ENCODE results near the gene HMGCS2. TPM values are rescaled to one million over a fixed set of nuclear protein-coding genes. Genes with fewer than 3 reads are reported as not detected.
A peak's percentile ranks its signal among the peaks of the same experiment; 100 is the strongest.
"Not testable (repeated sequence)": the region's sequence is repeated elsewhere in the genome, so short reads cannot be mapped to it uniquely, and the experiment has no call there.

Gene HMGCS2
- total RNA-seq, 1 donor from 2014 or later = 22.1 TPM

GRCh38 chr1:119731741-119732430 lies 36.8 kb downstream of the HMGCS2 start:
- DNase-seq (ENCODE audit: low spot score) = no peak

GRCh38 chr1:119731060-119731459 lies 37.6 kb downstream of the HMGCS2 start:
- DNase-seq (ENCODE audit: low spot score) = no peak

DNA sequence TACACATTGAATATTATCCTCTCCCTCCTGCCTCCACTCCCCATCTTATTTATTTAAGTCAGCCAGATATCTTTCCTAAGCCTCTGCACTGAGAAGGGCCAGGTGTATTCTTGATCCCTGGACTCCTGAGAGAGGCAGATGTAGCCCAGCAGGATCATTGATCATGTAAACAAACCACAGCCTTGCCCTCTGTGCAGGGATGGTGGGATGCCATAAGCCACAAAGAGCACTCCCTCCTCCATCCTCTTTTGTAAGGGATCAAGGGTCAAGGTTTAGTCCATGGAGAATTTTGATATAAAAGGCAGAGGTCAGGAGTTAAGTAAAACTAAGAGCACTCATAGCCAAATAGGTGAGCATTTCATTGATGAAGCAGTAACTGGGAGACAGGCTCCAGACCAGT lies 39.7 kb downstream of the HMGCS2 start:
- DNase-seq (ENCODE audit: low spot score) = no peak

DNA sequence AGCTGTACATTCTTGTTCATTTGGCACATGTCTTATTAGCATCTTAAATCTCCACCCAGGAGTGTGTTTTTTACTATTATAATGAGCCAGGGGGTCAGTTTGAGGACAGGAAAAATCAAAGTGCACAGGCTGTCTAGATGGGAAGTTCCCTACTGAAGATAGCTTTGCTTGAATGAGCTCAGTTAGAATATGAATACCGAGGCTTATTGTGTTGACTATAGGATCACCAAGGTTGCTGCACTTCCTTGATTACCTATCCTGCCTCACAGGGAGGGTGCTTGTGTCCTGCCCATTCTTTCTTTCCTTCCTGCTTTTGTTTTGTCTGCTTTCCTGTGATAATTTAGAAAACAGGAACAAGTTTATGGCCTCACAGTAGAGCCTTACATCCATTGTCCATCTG lies 40.7 kb downstream of the HMGCS2 start:
- DNase-seq (ENCODE audit: low spot score) = no peak

DNA sequence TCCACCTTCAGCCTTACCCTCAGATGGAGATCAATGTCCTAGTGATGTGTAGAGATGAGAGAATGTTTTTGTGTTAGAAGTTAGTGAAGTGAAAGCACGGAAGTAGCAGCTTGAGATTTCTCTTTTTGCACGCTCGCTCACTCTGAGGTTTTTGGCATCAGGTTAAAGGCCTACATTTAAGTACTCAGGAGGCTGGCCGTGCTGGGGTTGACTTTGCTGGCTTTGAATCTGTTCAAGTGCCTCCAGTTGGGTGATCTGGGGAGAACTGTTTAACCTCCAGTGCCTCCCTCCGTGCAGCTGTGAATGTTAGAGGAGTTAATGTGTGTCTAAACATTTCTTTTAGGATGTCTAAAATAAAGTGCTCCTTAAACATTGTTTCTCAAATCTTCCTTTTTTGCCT lies 43.1 kb downstream of the HMGCS2 start:
- no peak for DNase-seq (ENCODE audit: low spot score)

GRCh38 chr1:119724611-119725218 lies 44.0 kb downstream of the HMGCS2 start:
- no peak for DNase-seq (ENCODE audit: low spot score)

GRCh38 chr1:119721896-119722295 lies 46.8 kb downstream of the HMGCS2 start:
- DNase-seq (ENCODE audit: low spot score) = no peak

DNA sequence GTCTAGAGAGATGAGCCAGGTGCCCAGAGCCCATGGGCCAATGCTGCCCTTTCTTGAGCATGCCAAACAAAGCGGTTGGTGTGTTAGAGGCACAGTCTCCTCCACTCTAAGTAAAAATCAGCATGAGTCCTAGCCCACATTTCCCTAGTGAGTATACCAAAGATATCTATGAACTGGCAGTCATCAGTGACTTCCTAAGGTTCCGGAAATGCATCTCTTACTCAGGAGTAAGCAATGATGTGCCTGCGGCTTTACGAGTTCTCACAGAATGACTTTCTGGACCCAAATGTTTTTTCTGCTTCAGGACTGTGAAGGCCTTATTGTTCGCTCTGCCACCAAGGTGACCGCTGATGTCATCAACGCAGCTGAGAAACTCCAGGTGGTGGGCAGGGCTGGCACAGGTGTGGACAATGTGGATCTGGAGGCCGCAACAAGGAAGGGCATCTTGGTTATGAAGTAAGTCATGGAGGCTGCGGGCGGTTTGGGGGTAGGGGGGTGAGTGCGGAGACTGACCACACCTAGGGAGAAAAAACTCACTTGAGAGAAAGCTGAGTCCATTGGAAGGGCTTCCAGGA lies 47.8 kb downstream of the HMGCS2 start:
- no peak for DNase-seq (ENCODE audit: low spot score)

GRCh38 chr1:119718972-119719371 lies 49.7 kb downstream of the HMGCS2 start:
- DNase-seq (ENCODE audit: low spot score) = no peak

DNA sequence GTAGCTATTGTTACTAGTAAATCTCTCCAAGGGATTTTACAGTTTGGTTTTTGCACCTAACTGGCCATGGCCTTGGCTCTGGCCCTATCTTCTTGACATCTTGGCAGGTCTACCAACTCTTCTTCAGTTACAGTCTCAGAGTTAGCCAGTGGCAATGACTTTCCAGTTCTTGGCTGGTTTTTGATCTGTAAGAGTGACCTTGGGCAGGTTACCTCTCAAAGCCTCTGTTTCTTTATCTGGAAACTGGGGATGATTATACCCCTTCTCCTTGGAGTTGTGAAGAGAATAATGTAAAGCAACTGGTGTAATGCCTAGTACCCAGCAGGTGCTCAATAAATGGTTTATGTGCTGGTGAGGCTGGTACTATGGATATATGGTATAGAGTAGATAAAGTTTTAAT lies 50.3 kb downstream of the HMGCS2 start:
- DNase-seq (ENCODE audit: low spot score) = no peak

DNA sequence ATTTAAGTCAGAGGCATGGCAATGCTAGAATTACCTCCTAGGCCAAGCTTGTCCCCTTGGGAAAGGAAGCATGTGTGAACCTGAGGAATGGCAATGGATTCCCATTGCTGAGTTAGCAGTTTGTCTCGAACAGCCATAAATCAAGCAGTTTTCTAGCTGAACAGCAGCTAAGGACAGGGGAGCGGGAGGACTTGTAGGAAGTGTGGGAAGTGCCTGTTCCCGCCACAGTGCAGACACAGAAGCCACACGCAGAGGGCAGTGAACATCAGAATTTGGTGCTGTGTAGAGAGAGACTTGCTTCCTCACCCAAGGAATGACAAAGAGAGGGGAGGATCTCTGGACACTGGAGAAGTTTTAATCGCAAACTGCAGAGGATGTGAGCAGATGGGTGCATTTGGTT lies 53.2 kb downstream of the HMGCS2 start:
- DNase-seq (ENCODE audit: low spot score) = no peak

DNA sequence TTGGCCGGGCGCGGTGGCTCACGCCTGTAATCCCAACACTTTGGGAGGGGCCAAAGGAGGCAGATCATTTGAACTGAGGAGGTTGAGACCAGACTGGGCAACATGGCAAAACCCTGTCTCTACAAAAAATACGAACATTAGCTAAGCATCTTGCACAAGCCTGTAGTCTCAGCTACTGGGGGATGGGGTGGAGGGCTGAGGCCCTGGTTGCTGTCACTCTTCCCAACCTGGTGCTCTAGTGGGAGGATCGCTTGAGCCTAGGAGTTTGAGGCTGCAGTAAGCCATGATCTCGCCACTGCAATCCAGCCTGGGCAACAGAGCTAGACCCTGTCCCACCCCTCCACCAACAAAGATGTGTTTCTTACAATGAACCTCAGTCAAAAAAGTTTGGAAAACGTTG lies 54.1 kb downstream of the HMGCS2 start:
- no peak for DNase-seq (ENCODE audit: low spot score)

DNA sequence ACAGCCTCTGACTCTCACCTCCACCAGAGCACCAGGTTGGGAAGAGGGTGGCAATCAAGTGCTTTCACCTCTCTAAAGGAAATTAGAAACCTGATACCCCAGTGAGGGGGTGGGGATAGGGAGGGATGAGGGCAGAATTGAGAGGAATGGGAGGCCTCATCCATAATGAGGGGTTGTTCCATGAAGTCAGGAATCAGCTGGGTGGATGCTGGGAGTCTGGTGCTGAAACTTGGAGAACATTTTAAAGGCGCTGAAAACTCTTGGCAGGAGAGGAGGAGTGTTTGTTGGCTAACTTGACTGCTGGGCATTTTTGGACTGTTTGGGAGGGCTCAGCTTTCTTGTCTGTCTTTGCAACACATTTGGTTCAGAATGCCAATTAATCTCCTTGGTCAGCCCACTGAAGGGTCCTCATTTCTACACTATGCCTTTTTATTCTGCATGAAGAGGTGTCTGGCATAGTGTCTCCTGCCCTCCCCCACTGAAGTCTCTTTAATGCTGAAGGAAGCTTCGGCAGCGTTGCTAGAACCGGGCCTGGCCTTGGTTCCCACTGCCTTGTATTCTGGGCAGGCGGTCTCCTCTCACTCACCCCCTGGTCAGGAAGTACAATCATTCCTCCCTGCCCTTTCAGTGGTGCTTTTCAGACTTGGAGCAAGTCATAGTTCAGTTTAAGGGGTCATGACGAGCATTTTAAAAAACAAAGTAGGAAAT lies 54.8 kb downstream of the HMGCS2 start:
- DNase-seq (ENCODE audit: low spot score) = no peak

DNA sequence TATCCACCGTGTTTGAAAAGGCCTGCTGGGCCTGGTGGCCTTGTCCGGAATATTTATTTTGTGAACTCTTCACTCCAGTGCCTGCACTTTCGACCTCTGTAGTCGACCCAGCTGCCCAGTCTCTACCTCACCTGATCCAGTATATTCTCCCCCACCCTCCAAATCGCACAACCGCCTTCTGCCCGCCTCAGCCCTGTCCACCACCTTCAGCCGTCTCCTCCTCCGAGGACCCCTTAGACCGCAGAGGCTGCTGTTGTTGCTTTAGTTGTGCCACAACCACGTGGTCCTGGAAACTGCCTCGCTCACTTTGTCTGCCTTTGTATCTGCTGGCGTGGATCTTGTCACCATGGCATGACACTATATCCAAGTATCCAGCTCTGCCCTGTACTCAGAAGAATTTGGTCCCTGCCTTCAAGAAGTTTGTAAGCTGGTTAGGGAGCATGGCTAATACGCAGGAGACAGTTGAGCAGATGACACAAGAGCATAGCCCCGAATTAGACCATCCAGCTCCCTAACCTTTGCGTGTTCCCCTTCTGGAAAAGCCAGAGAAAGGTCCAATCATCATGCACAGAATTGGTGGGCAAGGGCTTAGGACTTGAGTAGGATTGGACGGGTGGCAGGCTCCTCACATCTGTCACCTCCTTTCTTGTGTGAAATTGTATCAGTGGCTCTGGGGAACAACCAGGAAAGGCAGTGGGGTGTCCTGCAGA lies 55.5 kb downstream of the HMGCS2 start:
- no peak for DNase-seq (ENCODE audit: low spot score)

DNA sequence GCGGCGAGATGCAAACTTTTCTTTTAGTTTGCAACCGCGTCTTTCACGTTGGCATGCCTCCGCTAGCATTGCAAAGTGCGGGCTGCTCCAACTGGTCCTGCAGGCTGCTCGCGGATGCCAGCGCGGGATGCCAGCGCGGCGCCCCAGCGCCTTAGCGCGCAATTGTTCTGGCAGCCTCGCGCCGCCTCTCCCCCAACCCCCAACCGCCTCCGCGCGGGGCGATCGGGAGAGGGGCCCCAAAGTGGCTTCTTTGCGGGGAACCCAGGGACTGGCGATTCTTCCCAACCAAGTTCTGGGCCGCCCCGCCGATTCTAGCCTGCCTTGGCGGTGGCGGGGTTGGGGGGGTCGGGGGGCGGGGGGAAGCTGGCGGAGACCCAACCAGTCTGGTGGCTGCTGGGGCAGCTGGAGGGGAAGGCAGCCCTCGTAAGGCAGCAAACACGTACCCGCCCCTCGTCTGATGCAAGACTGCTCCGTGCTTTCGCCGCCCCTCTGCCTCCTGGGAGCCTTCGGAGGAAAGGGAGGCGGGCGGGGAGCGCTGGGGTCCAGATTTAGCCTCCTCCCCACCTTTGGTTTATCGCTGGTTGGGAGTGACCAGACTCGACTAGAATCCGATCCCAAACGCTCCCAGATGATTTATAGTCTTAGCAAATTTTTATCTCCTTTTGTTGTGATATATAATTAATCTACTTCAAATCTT lies 56.2 kb downstream of the HMGCS2 start:
- peak; percentile 44 for DNase-seq (ENCODE audit: low spot score)

DNA sequence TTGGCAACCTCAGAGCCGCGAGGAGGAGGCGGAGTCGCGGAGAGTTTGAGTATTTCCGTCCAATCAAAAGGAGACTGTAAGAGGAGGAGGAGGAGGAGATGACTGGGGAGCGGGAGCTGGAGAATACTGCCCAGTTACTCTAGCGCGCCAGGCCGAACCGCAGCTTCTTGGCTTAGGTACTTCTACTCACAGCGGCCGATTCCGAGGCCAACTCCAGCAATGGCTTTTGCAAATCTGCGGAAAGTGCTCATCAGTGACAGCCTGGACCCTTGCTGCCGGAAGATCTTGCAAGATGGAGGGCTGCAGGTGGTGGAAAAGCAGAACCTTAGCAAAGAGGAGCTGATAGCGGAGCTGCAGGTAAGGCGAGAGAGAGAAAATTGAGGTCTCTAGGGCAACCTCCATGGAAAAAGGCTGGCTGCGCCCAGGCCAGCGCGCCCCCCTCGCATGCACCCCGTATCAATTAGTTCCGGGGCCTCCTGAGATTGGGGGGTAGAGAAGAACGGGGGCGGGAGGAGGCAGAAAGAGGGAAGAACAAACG lies 56.8 kb downstream of the HMGCS2 start, which contains the start of gene PHGDH:
Gene PHGDH (plus strand): TSS at position 131 of the 538 bp plus-strand sequence. CDS start 89 bp downstream, at position 220.
- peak; percentile 51 for DNase-seq (ENCODE audit: low spot score)

GRCh38 chr1:119711356-119711803 lies 57.3 kb downstream of the HMGCS2 start:
- DNase-seq (ENCODE audit: low spot score) = not testable (repeated sequence)

- not testable (repeated sequence) for DNase-seq (ENCODE audit: low spot score)
Observed at GRCh38 chr1:119706599-119706998, 62.1 kb downstream of the HMGCS2 start.

GRCh38 chr1:119703666-119704450 lies 64.8 kb downstream of the HMGCS2 start:
- DNase-seq (ENCODE audit: low spot score) = no peak

DNA sequence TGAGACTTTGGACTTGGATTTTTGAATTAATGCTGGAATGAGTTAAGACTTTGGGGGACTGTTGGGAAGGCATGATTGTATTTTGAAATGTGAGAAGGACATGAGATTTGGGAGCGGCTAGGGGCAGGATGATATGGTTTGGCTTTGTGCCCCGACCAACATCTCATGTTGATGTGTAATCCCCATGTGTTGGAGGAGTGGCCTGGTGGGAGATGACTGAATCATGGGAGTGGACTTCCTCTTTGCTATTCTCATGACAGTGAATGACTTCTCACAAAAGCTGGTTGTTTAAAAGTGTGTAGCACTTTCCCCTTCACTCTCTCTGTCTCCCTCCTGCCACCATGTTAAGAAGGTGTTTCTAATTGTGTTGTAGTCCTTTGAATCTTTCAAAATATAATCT lies 66.3 kb downstream of the HMGCS2 start:
- no peak for DNase-seq (ENCODE audit: low spot score)

Data from mucosa of gallbladder (tissue), 1 donor.